22Rv1 (cell line): ENCODE results near the gene ARL14EPL.

Experiments used
- CTCF ChIP-seq: fragments of 450-650 bp; IDR thresholded peaks from 2 replicates; pipeline ENCODE4 v1.5.1; 2017; ENCODE audit warnings: mild to moderate bottlenecking
- ZFX ChIP-seq: fragments of 450-650 bp; IDR thresholded peaks from 2 replicates; pipeline ENCODE4 v1.6.1; 2017; ENCODE audit warnings: antibody characterized with exemption, borderline replicate concordance

GRCh38 chr5:116037236-116037822 is 5.1 kb downstream of the ARL14EPL start:
- TF ChIP-seq CTCF (peak; percentile 73), ZFX (no peak)
